HepG2 (cell line): ENCODE data around the gene THRSP. TPM values are rescaled to one million over a fixed set of nuclear protein-coding genes. Genes with fewer than 3 reads are reported as not detected.

Experiments
- ARNTL ChIP-seq: sonication (generic); formaldehyde crosslinking; IDR thresholded peaks from 2 replicates; pipeline ENCODE4 v1.4.0; 2020; ENCODE audit warnings: mild to moderate bottlenecking, missing genetic modification reagents
- ATF7-NPFF ChIP-seq: sonication (generic); formaldehyde crosslinking; IDR thresholded peaks from 2 replicates; pipeline ENCODE4 v1.8.1; 2023; ENCODE audit warnings: mild to moderate bottlenecking, low read depth, missing genetic modification reagents, moderate library complexity
- CTCF ChIP-seq: sonication (generic); formaldehyde crosslinking; IDR thresholded peaks from 2 replicates; pipeline ENCODE4 v1.5.0; 2020; ENCODE audit warnings: mild to moderate bottlenecking, missing genetic modification reagents, moderate library complexity
- DNMT3B ChIP-seq: conservative IDR thresholded peaks from 2 replicates; pipeline ENCODE4 v1.6.1; 2016; ENCODE audit warnings: missing biosample characterization, control low read depth
- ETV5 ChIP-seq: IDR thresholded peaks from 2 replicates; pipeline ENCODE4 v1.6.1; 2018; ENCODE audit warnings: missing biosample characterization, missing genetic modification reagents, inconsistent platforms, borderline replicate concordance
- FOXK1 ChIP-seq: sonication (generic); formaldehyde crosslinking; IDR thresholded peaks from 2 replicates; pipeline ENCODE4 v1.4.0; 2020; ENCODE audit warnings: low read depth, missing genetic modification reagents, borderline replicate concordance
- HDAC1 ChIP-seq: sonication (generic); formaldehyde crosslinking; IDR thresholded peaks from 2 replicates; pipeline ENCODE4 v1.5.1; 2020; ENCODE audit warnings: mild to moderate bottlenecking, missing genetic modification reagents
- HNF4A ChIP-seq: sonication (generic); formaldehyde crosslinking; IDR thresholded peaks from 2 replicates; pipeline ENCODE4 v1.4.0; 2020; ENCODE audit warnings: missing genetic modification reagents
- HOMEZ ChIP-seq: IDR thresholded peaks from 2 replicates; pipeline ENCODE4 v1.6.1; 2016; ENCODE audit warnings: low read depth
- IRF2 ChIP-seq: IDR thresholded peaks from 2 replicates; pipeline ENCODE4 v1.6.1; 2018; ENCODE audit warnings: missing genetic modification reagents, missing compliant biosample characterization
- SMAD3 ChIP-seq: sonication (generic); formaldehyde crosslinking; IDR thresholded peaks from 2 replicates; pipeline ENCODE4 v1.4.0; 2020; ENCODE audit warnings: missing genetic modification reagents
- SPEN ChIP-seq: sonication (generic); formaldehyde crosslinking; IDR thresholded peaks from 2 replicates; pipeline ENCODE4 v1.5.1; 2020; ENCODE audit warnings: low read depth, mild to moderate bottlenecking, missing genetic modification reagents
- THAP11 ChIP-seq: IDR thresholded peaks from 2 replicates; pipeline ENCODE4 v1.6.1; 2016; ENCODE audit warnings: missing biosample characterization, missing genetic modification reagents
- THYN1 ChIP-seq: sonication (generic); formaldehyde crosslinking; IDR thresholded peaks from 2 replicates; pipeline ENCODE4 v1.8.1; 2023; ENCODE audit warnings: low read depth, mild to moderate bottlenecking, moderate library complexity, missing genetic modification reagents, borderline replicate concordance
- ZNF292 ChIP-seq: sonication (generic); formaldehyde crosslinking; IDR thresholded peaks from 2 replicates; pipeline ENCODE4 v1.8.1; 2022; ENCODE audit warnings: mild to moderate bottlenecking, low read depth, missing genetic modification reagents, borderline replicate concordance
- ZNF788 ChIP-seq: sonication (generic); formaldehyde crosslinking; IDR thresholded peaks from 2 replicates; pipeline ENCODE4 v1.5.0; 2020; ENCODE audit warnings: mild to moderate bottlenecking, missing genetic modification reagents, borderline replicate concordance
- ZSCAN5A ChIP-seq: sonication (generic); formaldehyde crosslinking; IDR thresholded peaks from 2 replicates; pipeline ENCODE4 v1.8.0; 2022; ENCODE audit warnings: mild to moderate bottlenecking, missing genetic modification reagents, borderline replicate concordance
- polyA plus RNA-seq, 8 experiments: library from polyadenylated mRNA; depleted of rRNA in 3 of 8; stranded (reverse) in 7 of 8; unstranded in 1 of 8; fragments of >200 nt; fragmentation: Illumina TruSeq in 4 of 8; extraction: Trizol in 4 of 8; gene quantifications; 2 replicates each; pipeline versions ENCODE4 v1.2.1 to v1.2.3, GENCODE V29; 2011 to 2016; ENCODE audit warnings: low read depth in 4 of 8, missing spikeins in 1 of 8, mixed read lengths in 1 of 8; ENCODE audit not compliant: insufficient read depth in 1 of 8
- total RNA-seq, 5 experiments: library from RNA; depleted of rRNA; stranded (reverse); fragments of >200 nt; fragmentation: Illumina TruSeq; extraction: Trizol; gene quantifications; 2 replicates each; pipeline ENCODE4 v1.2.3, GENCODE V29; 2016; ENCODE audit warnings: low read depth in 1 of 5
- TF ChIP-seq, protein P1 (sequence below): sonication (generic); formaldehyde crosslinking; IDR thresholded peaks from 2 replicates; pipeline ENCODE4 v1.5.1; 2020; ENCODE audit warnings: mild to moderate bottlenecking, missing genetic modification reagents
- TF ChIP-seq, protein P2 (sequence below): sonication (generic); formaldehyde crosslinking; IDR thresholded peaks from 2 replicates; pipeline ENCODE4 v1.5.0; 2020; ENCODE audit warnings: mild to moderate bottlenecking, missing genetic modification reagents

Gene THRSP
- total and polyA plus RNA-seq, 2 of the 13 experiments (the other 11 are each of a cell fraction or from before 2014, with no cell fraction given) = 0.13 to 0.58 TPM

GRCh38 chr11:78086521-78087074 is 22.9 kb downstream of the THRSP start (continued):
- TF ChIP-seq, protein P1, sequence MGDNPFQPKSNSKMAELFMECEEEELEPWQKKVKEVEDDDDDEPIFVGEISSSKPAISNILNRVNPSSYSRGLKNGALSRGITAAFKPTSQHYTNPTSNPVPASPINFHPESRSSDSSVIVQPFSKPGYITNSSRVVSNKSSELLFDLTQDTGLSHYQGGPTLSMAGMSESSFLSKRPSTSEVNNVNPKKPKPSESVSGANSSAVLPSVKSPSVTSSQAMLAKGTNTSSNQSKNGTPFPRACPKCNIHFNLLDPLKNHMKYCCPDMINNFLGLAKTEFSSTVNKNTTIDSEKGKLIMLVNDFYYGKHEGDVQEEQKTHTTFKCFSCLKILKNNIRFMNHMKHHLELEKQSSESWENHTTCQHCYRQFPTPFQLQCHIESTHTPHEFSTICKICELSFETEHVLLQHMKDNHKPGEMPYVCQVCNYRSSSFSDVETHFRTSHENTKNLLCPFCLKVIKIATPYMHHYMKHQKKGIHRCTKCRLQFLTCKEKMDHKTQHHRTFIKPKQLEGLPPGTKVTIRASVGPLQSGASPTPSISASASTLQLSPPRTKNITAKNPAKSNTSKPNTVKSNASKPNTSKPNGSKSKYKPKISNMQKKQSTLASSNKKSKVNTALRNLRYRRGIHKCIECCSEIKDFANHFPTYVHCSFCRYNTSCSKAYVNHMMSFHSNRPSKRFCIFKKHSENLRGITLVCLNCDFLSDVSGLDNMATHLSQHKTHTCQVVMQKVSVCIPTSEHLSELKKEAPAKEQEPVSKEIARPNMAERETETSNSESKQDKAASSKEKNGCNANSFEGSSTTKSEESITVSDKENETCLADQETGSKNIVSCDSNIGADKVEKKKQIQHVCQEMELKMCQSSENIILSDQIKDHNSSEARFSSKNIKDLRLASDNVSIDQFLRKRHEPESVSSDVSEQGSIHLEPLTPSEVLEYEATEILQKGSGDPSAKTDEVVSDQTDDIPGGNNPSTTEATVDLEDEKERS (CRISPR knock-in tag) = peak; percentile 98
- TF ChIP-seq, protein P2, sequence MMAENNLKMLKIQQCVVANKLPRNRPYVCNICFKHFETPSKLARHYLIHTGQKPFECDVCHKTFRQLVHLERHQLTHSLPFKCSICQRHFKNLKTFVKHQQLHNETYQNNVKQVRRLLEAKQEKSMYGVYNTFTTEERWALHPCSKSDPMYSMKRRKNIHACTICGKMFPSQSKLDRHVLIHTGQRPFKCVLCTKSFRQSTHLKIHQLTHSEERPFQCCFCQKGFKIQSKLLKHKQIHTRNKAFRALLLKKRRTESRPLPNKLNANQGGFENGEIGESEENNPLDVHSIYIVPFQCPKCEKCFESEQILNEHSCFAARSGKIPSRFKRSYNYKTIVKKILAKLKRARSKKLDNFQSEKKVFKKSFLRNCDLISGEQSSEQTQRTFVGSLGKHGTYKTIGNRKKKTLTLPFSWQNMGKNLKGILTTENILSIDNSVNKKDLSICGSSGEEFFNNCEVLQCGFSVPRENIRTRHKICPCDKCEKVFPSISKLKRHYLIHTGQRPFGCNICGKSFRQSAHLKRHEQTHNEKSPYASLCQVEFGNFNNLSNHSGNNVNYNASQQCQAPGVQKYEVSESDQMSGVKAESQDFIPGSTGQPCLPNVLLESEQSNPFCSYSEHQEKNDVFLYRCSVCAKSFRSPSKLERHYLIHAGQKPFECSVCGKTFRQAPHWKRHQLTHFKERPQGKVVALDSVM (CRISPR knock-in tag) = 0 out of 2 replicates have a peak, but pooled peaks have one; percentile 18
- TF ChIP-seq HOMEZ (CRISPR knock-in tag) (peak; percentile 81; the same call in 1 of the 2 replicates), DNMT3B (CRISPR knock-in tag) (peak; percentile 72; the same call in 1 of the 2 replicates), ZNF788 (CRISPR knock-in tag) (peak; percentile 24; the same call in 1 of the 2 replicates), HDAC1 (CRISPR knock-in tag) (peak; percentile 39), THYN1 (0 out of 2 replicates have a peak, but pooled peaks have one; percentile 52), HNF4A (CRISPR knock-in tag) (peak; percentile 77), SPEN (0 out of 2 replicates have a peak, but pooled peaks have one; percentile 15), ZNF292 (CRISPR knock-in tag) (0 out of 2 replicates have a peak, but pooled peaks have one; percentile 18), FOXK1 (CRISPR knock-in tag) (peak; percentile 38; the same call in 1 of the 2 replicates), ETV5 (peak; percentile 81), THAP11 (CRISPR knock-in tag) (peak; percentile 68; the same call in 1 of the 2 replicates), ARNTL (CRISPR knock-in tag) (peak; percentile 58; the same call in 1 of the 2 replicates), ZSCAN5A (CRISPR knock-in tag) (peak; percentile 86; the same call in 1 of the 2 replicates), SMAD3 (CRISPR knock-in tag) (0 out of 2 replicates have a peak, but pooled peaks have one; percentile 22), CTCF (CRISPR knock-in tag) (peak; percentile 58), ATF7-NPFF (CRISPR knock-in tag) (0 out of 2 replicates have a peak, but pooled peaks have one; percentile 38), IRF2 (CRISPR knock-in tag) (peak; percentile 72; the same call in 1 of the 2 replicates)
